Karpas-422 (cell line): ENCODE data around the gene C1orf159. TPM values are rescaled to one million over a fixed set of nuclear protein-coding genes. Genes with fewer than 3 reads are reported as not detected.
"Not testable (repeated sequence)": the region's sequence is repeated elsewhere in the genome, so short reads cannot be mapped to it uniquely, and the experiment has no call there.

Experiments used
- DNase-seq: peaks from one replicate; pipeline ENCODE4 v3.0.0-alpha.2; 2015
- H2AFZ ChIP-seq: fragments of 200-600 bp; sonication (generic); 2 replicates; pipeline ENCODE4 v1.6.1; 2014; ENCODE audit warnings: antibody characterized with exemption, low read length, mixed read lengths
- H3K27ac ChIP-seq: fragments of 200-600 bp; sonication (generic); 2 replicates; pipeline ENCODE4 v1.5.1; 2014; ENCODE audit warnings: mild to moderate bottlenecking, low read length, moderate library complexity
- H3K27me3 ChIP-seq: fragments of 200-600 bp; sonication (generic); 2 replicates; pipeline ENCODE4 v1.6.1; 2014; ENCODE audit warnings: low read length, mixed read lengths
- H3K36me3 ChIP-seq: fragments of 200-600 bp; sonication (generic); 2 replicates; pipeline ENCODE4 v1.6.1; 2014; ENCODE audit warnings: low read length, mixed read lengths; ENCODE audit not compliant: insufficient read depth
- H3K4me1 ChIP-seq: fragments of 200-600 bp; sonication (generic); 2 replicates; pipeline ENCODE4 v1.6.1; 2014; ENCODE audit warnings: mild to moderate bottlenecking, low read length, mixed read lengths
- H3K4me2 ChIP-seq: fragments of 200-600 bp; sonication (generic); 2 replicates; pipeline ENCODE4 v1.6.1; 2014; ENCODE audit warnings: low read length, low read depth, mild to moderate bottlenecking; ENCODE audit not compliant: poor library complexity, severe bottlenecking
- H3K4me3 ChIP-seq: fragments of 200-600 bp; sonication (generic); 2 replicates; pipeline ENCODE4 v1.5.1; 2014; ENCODE audit warnings: mild to moderate bottlenecking, antibody characterized with exemption, low read length, mixed read lengths
- H3K79me2 ChIP-seq: fragments of 200-600 bp; sonication (generic); 2 replicates; pipeline ENCODE4 v1.6.1; 2014; ENCODE audit warnings: mild to moderate bottlenecking, low read length, mixed read lengths
- H3K9ac ChIP-seq: fragments of 200-600 bp; sonication (generic); 2 replicates; pipeline ENCODE4 v1.6.0; 2014; ENCODE audit warnings: low read length
- H3K9me2 ChIP-seq: fragments of 200-600 bp; sonication (generic), shearing (Covaris generic); replicated peaks from 2 replicates; pipeline ENCODE4 v1.6.0; 2014; ENCODE audit warnings: mild to moderate bottlenecking, low read length, moderate library complexity; ENCODE audit not compliant: insufficient read depth
- H3K9me3 ChIP-seq: fragments of 300-700, 200-600 bp; sonication (generic); 2 replicates; pipeline ENCODE4 v1.6.1; 2014; ENCODE audit warnings: low read length, mixed read lengths
- H4K20me1 ChIP-seq: fragments of 200-600 bp; sonication (generic); 2 replicates; pipeline ENCODE4 v1.6.1; 2014; ENCODE audit warnings: mild to moderate bottlenecking, antibody characterized with exemption, low read length, low read depth; ENCODE audit not compliant: insufficient read depth
- total RNA-seq: library from RNA; depleted of rRNA; stranded (reverse); fragments of >200 nt; shearing (Covaris generic); gene quantifications from 2 replicates; pipeline ENCODE4 v1.2.3, GENCODE V29; 2014; ENCODE audit warnings: low replicate concordance

C1orf159 gene
- total RNA-seq, 1 experiment from 2014 or later = 10.2 TPM

- Histone ChIP-seq H2AFZ (no peak overlapping the region), H3K4me2 (no peak overlapping the region), H4K20me1 (0 out of 2 replicates have a peak, but pooled peaks cover 5% of the 10 kb centered on the region), H3K27ac (no peak overlapping the region), H3K4me1 (no peaks in the 10 kb centered on the region), H3K9me2 (no peaks in the 10 kb centered on the region), H3K79me2 (no peaks in the 10 kb centered on the region), H3K9me3 (peaks cover 12% of the 10 kb centered on the region), H3K36me3 (no peaks in the 10 kb centered on the region; the same call in 1 of the 2 replicates), H3K4me3 (no peak overlapping the region), H3K9ac (no peak overlapping the region), H3K27me3 (no peaks in the 10 kb centered on the region)
- no peak for DNase-seq
Observed at GRCh38 chr1:1099506-1100183, 16.2 kb downstream of the C1orf159 start.

GRCh38 chr1:1098681-1099421 is 17.0 kb downstream of the C1orf159 start:
- no peak overlapping the region for H2AFZ ChIP-seq
- DNase-seq = no peak
- no peak overlapping the region for H3K27ac ChIP-seq

DNA sequence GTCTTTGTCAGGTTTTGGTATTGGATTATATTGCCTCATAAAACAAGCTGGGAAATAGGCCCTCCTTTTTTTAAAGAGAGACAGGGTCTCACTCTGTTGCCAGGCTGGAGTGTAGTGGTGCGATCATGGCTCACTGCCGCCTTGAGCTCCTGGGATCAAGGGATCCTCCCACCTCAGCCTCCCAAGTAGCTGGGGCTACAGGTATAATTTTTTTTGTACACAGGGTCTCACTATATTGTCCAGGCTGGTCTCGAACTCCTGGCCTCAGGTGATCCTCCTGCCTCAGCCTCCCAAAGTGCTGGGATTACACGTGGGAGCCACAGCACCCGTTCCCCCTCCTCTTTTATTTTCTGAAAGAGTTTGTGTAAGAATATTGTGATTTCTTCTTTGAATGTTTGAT is 19.8 kb downstream of the C1orf159 start:
- not testable (repeated sequence) for H2AFZ ChIP-seq, H3K9ac ChIP-seq, DNase-seq, H3K27me3 ChIP-seq, H3K4me2 ChIP-seq, H3K4me1 ChIP-seq, H3K36me3 ChIP-seq, H3K9me2 ChIP-seq, H3K4me3 ChIP-seq, H3K79me2 ChIP-seq, H3K27ac ChIP-seq, H4K20me1 ChIP-seq
- peaks cover 12% of the 10 kb centered on the region for H3K9me3 ChIP-seq

More at GRCh38 chr1:1098681-1099421, 17.0 kb downstream of the C1orf159 start:
- no peaks in the 10 kb centered on the region for H3K27me3 ChIP-seq
- 0 out of 2 replicates have a peak, but pooled peaks cover 5% of the 10 kb centered on the region for H4K20me1 ChIP-seq
- H3K4me2 ChIP-seq = no peak overlapping the region
- H3K9ac ChIP-seq = no peak overlapping the region
- H3K4me3 ChIP-seq = no peak overlapping the region
- no peaks in the 10 kb centered on the region for H3K79me2 ChIP-seq
- no peaks in the 10 kb centered on the region for H3K4me1 ChIP-seq
- H3K9me3 ChIP-seq = peaks cover 12% of the 10 kb centered on the region
- H3K9me2 ChIP-seq = no peaks in the 10 kb centered on the region
- no peaks in the 10 kb centered on the region; the same call in 1 of the 2 replicates for H3K36me3 ChIP-seq

GRCh38 chr1:1094981-1095380 is 20.9 kb downstream of the C1orf159 start:
- Histone ChIP-seq H3K4me3 (no peak overlapping the region), H3K27me3 (no peaks in the 10 kb centered on the region), H3K4me1 (no peaks in the 10 kb centered on the region), H3K9me3 (peaks cover 3% of the 10 kb centered on the region), H2AFZ (no peak overlapping the region), H4K20me1 (0 out of 2 replicates have a peak, but pooled peaks cover 7% of the 10 kb centered on the region), H3K36me3 (no peaks in the 10 kb centered on the region; the same call in 1 of the 2 replicates), H3K79me2 (no peaks in the 10 kb centered on the region), H3K27ac (no peak overlapping the region), H3K9ac (no peak overlapping the region), H3K9me2 (no peaks in the 10 kb centered on the region), H3K4me2 (no peak overlapping the region)
- DNase-seq = no peak

DNA sequence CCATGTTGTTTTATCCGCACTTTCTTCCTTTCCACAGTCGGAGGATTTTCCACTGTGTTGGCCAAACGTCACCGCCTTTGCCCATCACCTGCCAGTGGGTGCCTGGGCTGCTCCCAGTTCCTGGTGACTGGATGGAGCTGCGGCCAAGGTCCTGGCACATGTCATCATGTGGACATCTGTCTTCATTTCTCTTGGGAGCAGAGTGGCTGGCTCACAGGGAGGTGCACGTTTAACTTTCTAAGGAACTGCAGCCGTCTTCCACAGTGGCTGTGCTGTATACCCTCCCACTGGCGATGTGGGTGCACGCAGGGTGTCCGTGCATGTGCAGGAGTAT is 22.3 kb downstream of the C1orf159 start:
- no peaks in the 10 kb centered on the region for H3K9me3 ChIP-seq
- no peaks in the 10 kb centered on the region for H3K4me1 ChIP-seq
- H3K4me3 ChIP-seq = no peak overlapping the region
- H4K20me1 ChIP-seq = 0 out of 2 replicates have a peak, but pooled peaks cover 7% of the 10 kb centered on the region
- H3K79me2 ChIP-seq = no peaks in the 10 kb centered on the region
- no peak for DNase-seq
- no peaks in the 10 kb centered on the region for H3K27me3 ChIP-seq
- no peaks in the 10 kb centered on the region for H3K9me2 ChIP-seq
- H3K9ac ChIP-seq = no peak overlapping the region
- H3K36me3 ChIP-seq = no peaks in the 10 kb centered on the region
- no peak overlapping the region for H2AFZ ChIP-seq
- no peak overlapping the region for H3K27ac ChIP-seq
- H3K4me2 ChIP-seq = no peak overlapping the region

GRCh38 chr1:1092894-1093609 is 22.8 kb downstream of the C1orf159 start:
- Histone ChIP-seq H3K9me3 (no peaks in the 10 kb centered on the region), H4K20me1 (0 out of 2 replicates have a peak, but pooled peaks cover 7% of the 10 kb centered on the region), H3K36me3 (no peaks in the 10 kb centered on the region), H2AFZ (no peak overlapping the region), H3K27ac (no peak overlapping the region), H3K9me2 (no peaks in the 10 kb centered on the region), H3K4me1 (no peaks in the 10 kb centered on the region), H3K9ac (no peak overlapping the region), H3K27me3 (no peaks in the 10 kb centered on the region), H3K79me2 (no peaks in the 10 kb centered on the region), H3K4me3 (no peak overlapping the region), H3K4me2 (no peak overlapping the region)
- no peak for DNase-seq

DNA sequence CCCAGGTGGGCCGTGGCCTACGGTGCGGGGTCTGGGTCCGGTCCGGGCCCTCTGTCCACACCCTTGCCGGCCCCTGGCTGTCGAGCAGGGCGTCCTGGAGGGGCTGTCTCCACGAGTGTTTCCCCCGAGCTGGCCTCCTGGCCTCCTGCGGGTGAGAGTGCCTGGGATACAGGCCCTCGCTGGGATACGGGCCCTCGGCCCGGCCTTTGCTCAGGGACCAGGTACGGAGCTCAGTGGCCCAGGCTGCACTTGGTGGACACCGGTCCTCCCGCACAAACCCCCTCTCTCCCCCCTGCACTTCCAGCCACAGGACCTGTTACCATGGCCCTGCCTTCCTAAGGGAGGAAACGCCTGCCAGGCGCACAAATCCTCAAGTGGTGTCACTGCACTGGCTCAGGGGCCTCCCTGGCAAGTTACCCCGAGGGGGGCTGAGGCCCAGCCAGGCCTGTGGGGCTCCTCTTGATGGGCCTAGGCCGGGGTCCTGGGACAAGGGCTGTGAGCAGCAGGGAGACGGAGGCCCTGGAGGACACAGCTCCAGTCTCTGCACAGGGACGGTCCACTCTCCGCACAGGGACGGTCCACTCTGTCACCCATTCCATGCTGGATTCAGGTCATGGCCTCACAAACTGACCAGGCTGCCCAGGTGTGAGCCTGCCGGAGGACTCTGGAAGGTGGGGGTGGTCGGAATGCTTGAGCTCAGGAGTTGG is 23.6 kb downstream of the C1orf159 start:
- no peaks in the 10 kb centered on the region for H3K36me3 ChIP-seq
- 0 out of 2 replicates have a peak, but pooled peaks cover 7% of the 10 kb centered on the region for H4K20me1 ChIP-seq
- H3K9me2 ChIP-seq = no peaks in the 10 kb centered on the region
- no peaks in the 10 kb centered on the region for H3K9me3 ChIP-seq
- no peaks in the 10 kb centered on the region for H3K79me2 ChIP-seq
- no peak overlapping the region for H3K9ac ChIP-seq
- H3K27me3 ChIP-seq = no peaks in the 10 kb centered on the region
- no peak for DNase-seq
- H2AFZ ChIP-seq = no peak overlapping the region
- no peak overlapping the region for H3K27ac ChIP-seq
- no peaks in the 10 kb centered on the region for H3K4me1 ChIP-seq
- no peak overlapping the region for H3K4me2 ChIP-seq
- no peak overlapping the region for H3K4me3 ChIP-seq
